Activated CD4-positive, alpha-beta T cell treated with anti-CD3 and anti-CD28 coated beads for 1 hour (primary cell): ENCODE results near the gene FGFR1OP2.
"Not testable (repeated sequence)": the region's sequence is repeated elsewhere in the genome, so short reads cannot be mapped to it uniquely, and the experiment has no call there.

Source experiments
- DNase-seq: peaks from one replicate; pipeline ENCODE4 v3.0.0-alpha.2; 2020

The FGFR1OP2 gene

GRCh38 chr12:26948309-26948708 lies 10.0 kb downstream of the FGFR1OP2 start:
- DNase-seq: no peak

DNA sequence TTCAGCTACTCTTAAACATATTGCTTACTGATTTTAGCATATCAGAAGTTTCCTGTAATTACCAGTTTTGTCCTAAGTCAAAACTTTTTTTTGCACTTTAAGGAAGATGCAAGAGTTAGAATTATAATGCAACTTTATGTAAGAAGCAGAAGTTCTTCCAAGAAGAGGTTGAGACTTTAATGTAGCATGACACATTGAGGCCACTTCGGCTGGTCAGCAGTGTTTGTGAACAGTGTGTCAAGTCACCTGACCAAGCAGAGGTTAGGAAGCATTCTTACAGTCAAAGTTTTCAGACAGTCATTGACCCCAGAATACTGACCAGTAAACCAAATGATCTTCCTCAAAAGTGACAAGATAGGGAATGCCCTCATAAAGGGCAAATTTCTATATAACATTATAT lies 15.2 kb downstream of the FGFR1OP2 start:
- DNase-seq: no peak

DNA sequence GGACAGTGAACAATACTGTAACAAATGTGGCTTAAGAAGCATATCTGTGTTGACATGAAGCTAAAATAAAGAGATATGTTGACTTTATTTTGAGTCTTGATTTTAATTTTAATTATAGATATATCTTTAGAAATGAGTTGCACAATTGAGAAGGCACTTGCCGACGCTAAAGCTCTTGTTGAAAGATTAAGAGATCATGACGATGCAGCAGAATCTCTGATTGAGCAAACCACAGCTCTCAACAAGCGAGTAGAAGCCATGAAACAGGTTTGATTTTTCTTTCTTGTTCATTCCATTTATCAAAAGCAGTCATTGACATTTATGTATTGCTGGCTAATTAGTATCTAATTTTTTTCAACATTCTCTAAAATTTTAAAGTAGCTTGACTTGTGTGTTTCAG lies 15.8 kb downstream of the FGFR1OP2 start:
- no peak for DNase-seq

GRCh38 chr12:26961391-26961790 lies 23.1 kb downstream of the FGFR1OP2 start:
- not testable (repeated sequence) for DNase-seq

- no peak for DNase-seq
These were observed 23.5 kb downstream of the FGFR1OP2 start for GRCh38 chr12:26961803-26962202.

DNA sequence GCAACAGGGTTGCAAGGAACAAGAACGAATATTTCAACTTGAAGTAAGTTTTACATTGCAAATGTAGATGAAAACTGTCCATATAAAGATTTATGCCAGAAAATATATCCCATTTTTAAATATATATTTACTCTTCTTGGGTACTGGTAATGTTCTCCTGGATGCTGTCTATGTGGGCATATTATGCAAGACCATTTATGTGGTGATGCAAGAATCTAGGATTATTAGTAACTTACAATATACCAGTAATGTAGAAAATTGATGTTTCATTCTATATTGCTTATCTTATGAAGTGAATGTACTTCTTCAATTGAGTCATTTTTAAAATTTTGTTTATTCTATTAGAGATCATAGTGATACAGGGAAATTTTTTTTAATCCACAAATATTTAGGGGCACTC lies 25.1 kb downstream of the FGFR1OP2 start:
- no peak for DNase-seq

- DNase-seq: no peak
These were observed 28.6 kb downstream of the FGFR1OP2 start for GRCh38 chr12:26966842-26967241.

- DNase-seq: no peak
These were observed 31.9 kb downstream of the FGFR1OP2 start for GRCh38 chr12:26970136-26970535.

GRCh38 chr12:26971963-26972362 lies 33.7 kb downstream of the FGFR1OP2 start:
- DNase-seq: peak; percentile 24

DNA sequence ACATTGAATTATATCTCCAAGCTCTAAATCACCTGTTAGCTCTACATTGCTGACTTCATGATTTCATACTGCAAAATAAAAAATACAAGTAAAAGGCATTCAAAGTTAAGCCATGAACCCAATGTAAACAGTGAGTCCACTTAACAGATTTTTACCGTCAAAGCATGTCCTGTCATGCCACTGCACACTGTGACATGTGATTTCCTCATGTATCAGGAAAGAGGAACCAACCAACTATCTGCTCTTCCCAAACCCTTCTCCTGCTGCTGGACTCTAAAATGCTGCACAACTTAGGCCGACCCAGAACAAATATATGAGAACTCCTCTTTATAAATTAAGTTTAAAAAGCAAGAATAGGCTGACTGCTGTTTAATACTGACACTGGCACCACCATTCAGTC lies 38.4 kb downstream of the FGFR1OP2 start:
- no peak for DNase-seq

- DNase-seq: no peak
These were observed 40.5 kb downstream of the FGFR1OP2 start for GRCh38 chr12:26978801-26979200.

GRCh38 chr12:26979733-26980132 lies 41.5 kb downstream of the FGFR1OP2 start:
- DNase-seq: no peak

DNA sequence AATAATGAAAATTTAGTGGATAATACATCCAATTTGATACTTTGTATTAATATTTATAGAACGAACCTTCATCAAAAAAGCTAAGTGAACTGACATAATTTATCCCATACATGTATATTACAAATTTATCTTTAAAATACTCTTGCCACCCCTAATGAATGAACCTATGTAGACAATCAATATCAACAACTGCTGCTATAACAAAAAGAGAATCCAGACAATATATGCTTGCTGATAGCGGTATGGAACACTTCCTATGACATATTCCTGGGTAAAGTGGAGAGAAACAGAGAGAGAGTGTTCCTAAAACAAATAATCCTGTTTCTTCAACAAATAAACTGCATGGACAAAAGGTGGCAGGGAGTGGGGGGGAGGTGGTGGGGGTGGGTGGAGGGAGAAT lies 44.6 kb downstream of the FGFR1OP2 start:
- no peak for DNase-seq

DNA sequence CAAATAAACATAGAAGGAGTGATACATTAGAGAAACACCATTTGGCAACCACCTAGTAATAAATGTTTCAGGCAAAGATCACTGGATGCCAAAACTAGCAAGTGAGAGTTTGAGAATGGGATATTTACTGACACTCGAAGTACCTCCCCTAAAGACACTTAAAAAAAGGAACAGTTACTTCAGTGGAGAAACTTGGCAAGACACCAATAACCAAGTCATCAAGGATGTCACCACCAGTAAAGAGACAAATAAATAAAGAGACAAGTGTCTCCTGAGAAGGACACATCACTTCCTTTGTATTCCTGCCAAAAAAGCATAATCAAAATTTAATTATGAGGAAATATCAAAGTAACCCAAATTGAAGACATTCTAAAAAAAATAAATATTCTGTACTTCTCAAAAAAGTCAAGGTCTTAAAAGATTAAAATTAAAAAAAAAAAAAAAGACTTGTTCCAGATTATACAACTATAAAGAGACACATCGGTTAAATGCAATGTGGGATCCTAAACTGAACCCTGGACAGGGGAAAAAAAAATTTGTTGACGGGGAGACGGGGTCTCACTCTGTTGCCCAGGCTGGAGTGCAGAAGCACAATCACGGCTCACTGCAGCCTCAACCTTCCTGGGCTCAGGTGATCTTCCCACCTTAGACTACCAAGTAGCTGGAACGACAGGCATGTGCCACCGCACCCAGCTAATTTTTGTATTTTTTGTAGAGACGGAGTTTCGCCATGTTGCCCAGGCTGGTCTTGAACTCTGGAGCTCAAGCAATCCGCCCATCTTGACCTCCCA lies 49.6 kb downstream of the FGFR1OP2 start:
- DNase-seq: no peak

DNA sequence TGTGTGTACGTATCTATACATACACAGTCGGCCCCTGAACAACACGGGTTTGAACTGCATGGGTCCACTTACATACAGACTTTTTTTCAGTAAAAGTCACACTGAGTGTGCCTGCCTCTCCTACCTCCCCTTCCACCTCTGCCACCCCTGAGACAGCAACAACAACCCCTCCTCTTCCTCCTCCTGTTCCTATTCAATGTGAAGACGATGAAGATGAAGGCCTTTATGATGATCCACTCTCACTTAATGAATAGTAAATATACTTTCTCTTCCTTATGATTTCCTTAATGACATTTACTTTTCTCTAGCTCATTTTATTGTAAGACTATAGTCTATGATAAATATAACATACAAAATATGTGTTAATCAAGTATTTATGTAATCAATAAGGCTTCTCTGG lies 50.4 kb downstream of the FGFR1OP2 start:
- no peak for DNase-seq

- no peak for DNase-seq
These were observed 51.6 kb downstream of the FGFR1OP2 start for GRCh38 chr12:26989873-26990272.

DNA sequence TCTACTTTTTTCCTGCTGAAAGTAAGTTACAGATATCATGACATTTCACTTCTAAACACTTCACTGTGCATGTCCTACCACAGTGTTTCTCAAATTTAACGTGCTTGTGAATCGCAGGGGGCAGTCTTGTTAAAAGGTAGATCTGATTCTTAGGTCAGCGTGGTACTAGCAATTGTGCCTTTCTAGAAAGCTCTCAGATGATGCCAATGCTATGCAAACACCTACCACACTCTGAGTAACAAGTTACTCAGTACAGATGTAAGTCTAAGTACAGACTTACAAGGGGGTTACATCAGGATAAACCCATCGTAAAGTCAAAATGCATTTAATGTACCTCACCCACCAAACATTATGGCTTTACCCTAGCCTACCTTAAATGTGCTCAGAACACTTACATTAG lies 53.6 kb downstream of the FGFR1OP2 start:
- no peak for DNase-seq

GRCh38 chr12:26994109-26994508 lies 55.8 kb downstream of the FGFR1OP2 start:
- no peak for DNase-seq

DNA sequence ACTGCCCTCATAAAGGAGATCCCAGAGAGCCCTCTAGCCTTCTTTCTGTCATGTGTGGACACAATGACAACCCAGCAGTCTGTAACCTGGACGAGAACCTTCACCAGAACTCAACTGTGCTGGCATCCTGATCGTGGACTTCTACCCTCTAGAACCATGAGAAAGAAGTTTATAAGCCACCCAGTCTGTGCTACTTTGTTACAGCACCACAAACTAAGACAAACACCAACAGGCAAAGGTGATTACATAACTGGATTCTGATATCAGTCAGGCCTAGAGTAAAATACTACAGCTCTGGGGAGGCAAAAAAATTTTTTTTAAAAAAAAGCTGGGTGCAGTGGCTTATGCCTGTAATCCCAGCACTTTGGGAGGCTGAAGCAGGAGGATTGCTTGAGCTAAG lies 57.4 kb downstream of the FGFR1OP2 start:
- DNase-seq: no peak

GRCh38 chr12:26997003-26997402 lies 58.7 kb downstream of the FGFR1OP2 start:
- DNase-seq: no peak

DNA sequence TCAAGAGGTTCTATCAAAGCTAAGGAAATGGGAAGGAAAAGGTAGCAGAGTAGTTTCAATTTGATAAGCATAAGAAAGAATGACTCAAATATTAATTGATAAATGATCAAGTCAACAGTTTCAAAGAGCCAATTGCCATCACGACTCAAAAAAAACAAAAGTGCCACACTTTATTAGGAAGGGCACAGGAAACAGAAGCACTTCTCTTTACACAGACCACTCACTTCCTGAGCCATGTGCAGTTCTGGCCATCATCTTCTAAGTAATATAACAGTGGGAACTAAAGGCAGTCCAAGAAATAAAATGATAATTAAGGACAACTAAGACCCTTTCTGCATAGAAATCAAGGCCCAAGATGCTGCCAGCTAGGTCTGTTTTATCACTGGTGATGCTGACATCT lies 62.7 kb downstream of the FGFR1OP2 start:
- no peak for DNase-seq

- no peak for DNase-seq
These were observed 63.4 kb downstream of the FGFR1OP2 start for GRCh38 chr12:27001663-27002062.

- no peak for DNase-seq
These were observed 63.9 kb downstream of the FGFR1OP2 start for GRCh38 chr12:27002141-27002540.

DNA sequence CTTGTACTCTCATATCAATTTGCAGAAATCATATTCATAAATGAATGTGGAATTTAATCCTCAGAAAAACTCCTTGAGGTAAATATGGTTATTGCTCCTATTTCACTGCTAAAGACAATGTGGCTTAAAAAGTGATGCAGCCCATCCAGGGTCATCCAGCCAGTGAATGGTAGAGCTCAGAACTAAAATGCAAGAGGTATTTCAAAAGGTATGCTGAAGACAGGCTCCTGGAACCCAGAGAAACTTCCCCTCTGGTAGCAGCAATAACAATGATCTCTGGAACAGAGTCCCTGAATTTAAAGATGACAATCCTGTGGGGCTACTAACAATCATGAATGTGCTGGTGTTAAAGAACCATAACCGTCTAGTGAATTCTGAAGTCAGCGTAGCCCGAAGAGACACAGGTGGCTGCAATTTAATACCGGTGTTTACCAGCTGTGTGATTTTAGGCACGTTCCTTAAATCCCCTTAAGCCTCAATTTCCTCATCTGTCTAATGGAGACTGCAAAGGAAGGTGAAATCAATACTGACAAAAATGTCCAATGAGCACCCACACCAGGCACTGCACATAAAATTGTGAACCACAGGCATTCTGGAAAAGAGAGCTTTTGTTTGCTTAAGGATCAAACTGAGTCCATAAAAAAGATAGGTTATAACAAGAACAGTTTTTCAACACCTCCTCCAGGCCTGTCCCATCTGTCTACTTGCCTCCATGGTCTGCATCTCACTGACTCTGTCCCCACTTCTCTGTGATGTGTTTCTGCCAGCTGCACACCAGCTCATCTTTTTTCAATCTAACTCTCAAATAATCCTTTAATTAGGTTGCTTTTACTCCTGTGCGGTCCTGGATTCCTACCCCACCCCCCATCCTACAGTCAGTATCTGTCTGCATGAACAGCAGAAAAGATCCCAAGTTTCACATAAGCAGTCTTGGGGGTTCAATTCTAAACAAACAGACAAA lies 65.4 kb downstream of the FGFR1OP2 start:
- no peak for DNase-seq
